ENCODE measurements around the gene CNR1.
"Not testable (repeated sequence)": the region's sequence is repeated elsewhere in the genome, so short reads cannot be mapped to it uniquely, and the experiment has no call there.

CNR1 gene

DNA sequence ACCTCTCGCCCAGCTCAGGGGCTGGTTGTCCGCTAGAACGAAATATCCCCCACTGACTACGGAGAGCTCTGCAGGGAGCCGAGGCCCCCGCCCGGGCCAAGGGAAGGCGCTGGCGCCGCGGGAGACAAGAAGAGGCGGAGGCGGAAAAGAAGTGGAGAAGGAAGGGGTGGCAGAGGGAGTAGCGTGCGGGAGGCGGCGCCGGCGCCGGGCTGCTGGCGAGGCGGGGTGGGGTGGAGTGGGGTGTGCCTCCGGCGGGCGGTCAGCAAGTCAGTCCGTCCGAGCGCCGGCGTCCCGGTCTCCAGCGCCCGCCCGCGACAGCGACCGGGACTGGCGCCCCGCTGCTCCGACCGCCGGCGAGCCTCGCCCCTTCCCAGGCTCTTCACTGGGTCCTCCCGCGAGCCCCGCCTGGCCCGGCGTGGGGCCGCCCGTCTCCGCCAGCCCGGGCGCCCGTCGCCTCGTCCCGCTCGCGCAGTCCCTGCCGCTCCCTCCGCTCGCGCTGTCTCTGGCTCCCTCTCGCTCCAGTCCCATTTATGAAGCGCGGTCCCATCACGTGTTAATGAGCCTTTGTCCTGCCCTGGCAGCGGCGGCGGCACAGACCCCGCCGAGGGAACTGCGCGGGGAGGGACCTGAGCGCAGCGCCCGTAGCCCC is at the start of gene CNR1:
Gene CNR1 (minus strand): TSS at position 504 of the 649 bp plus-strand sequence. CDS start 21,073 bp downstream, outside the sequence.
- DNase-seq, result no peak

DNA sequence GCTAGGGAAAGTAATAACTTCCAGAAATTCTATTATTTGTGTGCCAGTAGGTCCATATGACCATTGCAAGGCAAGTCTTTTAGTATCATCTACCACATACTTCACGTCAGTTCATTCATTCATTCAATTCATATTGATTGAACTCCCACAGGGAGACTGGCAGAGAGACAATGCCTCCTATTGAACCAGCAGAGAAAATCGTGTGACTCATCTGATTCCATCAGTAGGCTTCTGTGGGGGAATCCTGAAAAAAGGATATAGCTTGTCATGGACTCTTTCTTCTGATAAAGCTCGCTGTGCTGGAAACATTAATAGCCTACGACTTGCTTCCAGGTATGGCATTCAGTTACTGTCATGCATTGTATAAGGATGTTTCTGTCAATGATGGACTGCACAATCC is 45.3 kb upstream of the CNR1 start:
- DNase-seq, result no peak

DNA sequence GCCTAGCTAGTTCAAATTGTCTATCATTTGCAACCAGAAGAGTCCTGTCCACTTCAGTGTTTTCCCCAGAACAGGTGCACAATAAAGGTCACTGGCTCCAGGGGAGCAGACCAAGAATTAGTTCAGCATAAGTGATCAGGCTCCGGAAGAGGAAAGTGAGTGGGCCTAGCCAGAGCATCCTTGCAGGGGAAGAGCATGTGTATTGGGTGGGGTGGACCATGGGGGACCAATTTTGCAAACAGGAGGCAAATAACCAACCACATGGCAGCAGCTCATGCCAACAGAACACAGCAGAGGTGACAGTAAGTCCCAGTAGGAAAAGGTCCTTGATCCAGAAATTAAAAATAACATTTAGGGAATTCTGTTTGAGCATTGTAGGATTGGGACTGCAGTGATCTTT is 43.2 kb upstream of the CNR1 start:
- DNase-seq, result no peak

DNA sequence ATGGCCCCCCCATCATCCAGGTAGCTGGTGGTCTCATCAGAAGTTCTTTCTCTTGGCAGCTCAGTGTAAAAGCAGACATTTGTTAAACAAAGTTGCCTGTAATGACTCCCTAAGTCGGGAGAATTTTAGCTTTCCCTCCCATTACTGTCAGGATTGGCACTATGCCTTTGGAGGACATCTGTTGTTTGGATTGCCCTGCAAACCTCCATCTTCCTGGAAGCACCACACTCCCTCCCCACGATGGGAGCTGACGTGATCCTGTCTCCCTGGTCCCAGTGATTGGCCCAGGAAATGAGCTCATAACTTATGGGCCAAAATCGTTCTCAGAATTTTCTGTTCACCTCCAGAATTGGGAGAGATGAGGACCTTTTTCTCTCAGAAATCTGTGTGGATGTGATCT is 42.6 kb upstream of the CNR1 start:
- DNase-seq, result no peak

DNA sequence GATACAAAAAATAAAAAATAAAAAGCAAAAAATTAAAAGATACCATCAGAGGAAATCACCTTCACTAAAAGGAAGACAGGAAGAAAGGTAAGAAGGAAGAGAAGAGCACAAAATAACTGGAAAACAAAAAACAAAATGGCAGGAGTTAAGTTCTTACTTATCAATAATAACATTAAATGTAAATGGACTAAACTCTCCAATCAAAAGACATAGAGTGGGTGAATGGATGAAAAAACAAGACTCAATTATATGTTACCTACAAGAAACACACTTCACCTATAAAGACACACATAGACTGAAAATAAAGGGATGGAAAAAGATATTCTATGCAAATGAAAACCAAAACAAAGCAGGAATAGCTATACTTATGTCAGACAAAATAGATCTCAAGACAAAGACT is 35.6 kb upstream of the CNR1 start:
- DNase-seq, result not testable (repeated sequence)

DNA sequence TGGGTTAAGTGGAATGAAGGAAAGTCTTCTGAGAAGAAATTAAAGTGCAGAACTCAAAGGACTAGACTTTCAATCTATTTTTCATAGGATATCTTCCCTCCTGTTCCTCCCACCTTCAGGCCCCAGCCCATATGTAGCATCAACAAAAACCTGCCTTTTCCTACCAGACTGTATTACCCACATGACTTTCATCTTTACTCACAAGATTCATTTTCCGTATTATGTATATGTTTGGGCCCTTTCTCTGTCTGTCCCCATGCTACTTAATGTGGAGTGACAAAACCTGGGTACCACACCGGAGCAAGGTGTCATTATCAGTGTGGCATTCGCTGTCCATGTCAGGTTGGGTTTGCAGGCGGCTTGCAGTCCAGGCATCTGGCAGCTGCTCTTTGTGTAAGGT is 18.8 kb upstream of the CNR1 start:
- no peak for DNase-seq

- no peak for DNase-seq
Measured at GRCh38 chr6:88183471-88183870, 17.3 kb upstream of the CNR1 start.

- no peak for DNase-seq
Measured at GRCh38 chr6:88179692-88180091, 13.5 kb upstream of the CNR1 start.

DNA sequence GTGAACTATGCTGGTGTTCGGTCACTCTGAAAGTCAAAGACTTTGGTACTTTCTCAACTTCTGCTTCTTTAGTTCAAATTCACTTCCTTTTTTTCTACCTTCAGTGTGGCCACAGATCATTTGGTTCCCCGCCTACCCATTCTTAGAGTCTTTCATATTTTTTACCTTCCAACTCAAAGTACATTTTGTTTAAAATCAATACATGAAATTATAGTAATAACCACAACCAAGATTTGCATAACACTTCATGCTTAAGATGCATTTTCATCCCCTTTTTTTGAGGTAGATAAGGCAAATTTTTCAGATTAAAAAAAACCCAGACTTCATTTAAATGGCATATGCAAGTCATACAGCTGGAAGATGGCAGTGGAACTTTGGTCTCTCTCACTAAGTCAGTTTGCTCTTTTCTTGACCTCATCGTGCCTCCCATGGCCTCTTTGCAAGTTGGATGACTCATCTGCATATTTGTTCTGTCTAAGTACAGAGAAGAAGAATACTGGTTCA is 11.9 kb upstream of the CNR1 start:
- no peak for DNase-seq

GRCh38 chr6:88174906-88175305 is 8.8 kb upstream of the CNR1 start:
- DNase-seq, result no peak

- no peak for DNase-seq
Measured at GRCh38 chr6:88171312-88171711, 5.2 kb upstream of the CNR1 start.

DNA sequence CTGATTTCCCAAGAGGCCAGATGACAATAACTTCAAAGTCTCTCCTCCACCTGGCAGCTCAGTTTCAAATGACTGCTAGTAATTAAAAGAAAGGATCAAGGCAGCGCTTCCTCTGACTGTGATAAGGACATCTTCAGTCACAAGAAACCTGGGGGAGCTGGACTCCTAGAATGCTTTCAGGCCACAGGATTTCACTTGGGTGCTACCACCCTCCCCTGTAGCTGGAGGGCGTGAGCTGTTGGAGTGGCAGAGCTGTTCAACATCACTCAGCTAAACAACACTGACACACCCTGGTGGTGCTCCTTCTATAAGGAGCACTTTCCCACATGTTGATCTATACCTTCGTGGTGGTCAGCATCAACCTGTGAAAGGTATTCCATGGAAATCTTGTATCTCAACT is 2.2 kb upstream of the CNR1 start:
- DNase-seq, result no peak

DNA sequence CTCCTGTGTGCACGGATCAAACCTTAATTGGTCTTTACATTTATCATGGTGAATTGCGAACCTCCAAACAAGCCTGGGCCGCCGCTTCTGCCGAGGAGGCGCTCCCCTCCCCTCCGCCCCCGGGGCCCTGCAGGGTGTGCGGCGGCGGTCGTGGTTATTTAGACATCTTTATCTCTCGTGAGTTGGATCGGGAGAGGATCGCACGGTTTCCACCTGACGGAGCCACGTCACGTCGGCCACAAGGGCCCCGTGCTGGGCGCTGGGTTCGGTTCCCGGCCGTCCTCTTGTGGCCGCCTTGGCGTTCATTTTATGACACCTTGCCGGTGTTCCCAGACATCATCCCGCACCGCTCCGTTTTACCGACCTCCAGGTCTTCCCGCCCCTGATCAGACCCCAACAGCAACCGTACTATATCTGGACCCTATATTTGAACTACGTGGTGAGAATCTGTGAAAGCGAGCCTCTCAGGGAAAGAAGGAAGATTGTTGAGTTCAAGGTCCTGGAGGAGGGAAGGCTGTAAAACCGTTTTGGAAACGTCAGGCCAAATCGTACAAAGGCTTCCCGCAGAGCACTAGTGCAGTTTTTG is 1.3 kb upstream of the CNR1 start:
- DNase-seq, result no peak

DNA sequence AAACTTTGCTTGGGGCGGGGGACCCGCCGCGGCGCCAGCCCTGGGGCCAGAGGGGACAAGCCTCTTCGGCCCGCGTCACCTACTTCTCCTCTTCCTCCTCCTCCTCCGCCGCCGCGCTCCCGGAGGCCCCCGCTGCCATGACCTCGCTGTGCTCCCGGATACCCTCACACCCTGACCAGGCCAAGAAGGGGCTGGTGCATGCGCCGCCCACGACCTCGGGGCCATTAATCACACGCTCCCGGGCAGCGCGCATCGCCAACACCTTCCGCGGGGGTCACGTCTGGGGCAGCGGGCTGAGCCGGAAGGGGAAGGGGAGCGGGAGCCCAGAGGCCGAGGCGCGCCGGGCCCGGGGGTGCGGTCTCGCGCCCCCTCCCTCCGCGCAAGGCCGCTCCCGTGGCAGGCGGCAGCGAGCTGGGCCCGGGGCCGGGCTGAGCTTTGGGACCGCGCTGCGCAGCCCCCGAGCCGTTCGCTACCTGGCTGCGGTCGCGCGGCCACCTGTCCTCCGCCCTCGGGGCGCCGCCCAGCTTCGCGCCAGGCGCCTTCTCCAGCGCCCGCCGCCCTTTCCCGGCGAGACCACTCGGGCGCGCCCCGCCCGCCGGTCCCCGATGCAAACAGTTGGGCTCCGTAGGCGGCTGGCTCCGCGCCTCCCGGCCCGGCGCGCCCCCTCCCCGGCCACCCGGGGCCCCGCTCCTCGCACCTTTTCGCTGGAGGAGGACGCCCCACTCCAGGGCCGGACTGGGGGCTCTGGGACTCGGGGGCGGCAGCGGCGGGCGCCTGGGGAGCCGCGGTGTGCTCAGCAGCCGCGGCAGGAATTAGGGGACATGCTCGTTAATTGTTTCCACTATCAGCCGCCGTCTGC is 575 bp upstream of the CNR1 start:
- DNase-seq, result no peak

DNA sequence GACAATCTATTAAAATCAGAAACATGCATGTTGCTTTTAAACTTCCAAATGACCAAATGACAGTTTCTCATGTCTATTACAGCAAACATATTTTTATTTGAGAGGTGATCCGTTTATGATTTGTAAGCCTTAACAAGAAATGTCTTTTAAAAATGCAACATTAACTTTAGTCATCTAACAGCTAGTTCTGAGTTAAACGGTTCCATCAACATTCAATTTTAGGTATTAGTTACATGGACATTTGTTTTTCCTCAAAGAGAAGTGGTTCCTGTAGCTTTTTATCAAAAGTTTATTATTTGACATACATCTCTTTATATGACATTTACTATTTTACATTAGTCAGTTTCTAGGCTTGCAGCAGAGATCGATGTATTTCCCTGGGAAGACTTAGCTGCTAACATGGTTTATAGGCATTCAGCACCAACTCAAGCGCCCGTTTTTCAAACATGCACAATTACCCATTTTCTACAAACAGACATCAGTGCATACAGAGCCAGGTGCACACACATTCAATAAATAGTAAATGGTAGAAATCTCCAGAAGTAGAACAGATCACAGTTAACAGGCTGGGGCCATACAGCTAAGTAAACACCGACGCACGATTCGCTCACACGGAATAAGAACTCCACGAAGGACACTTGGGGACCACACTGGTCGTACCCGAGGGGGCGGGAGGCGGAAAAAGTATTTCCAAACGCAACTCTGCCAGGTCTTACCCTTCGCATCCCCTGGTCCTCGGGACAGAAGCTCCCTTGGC is 882 bp downstream of the CNR1 start:
- DNase-seq, result no peak

DNA sequence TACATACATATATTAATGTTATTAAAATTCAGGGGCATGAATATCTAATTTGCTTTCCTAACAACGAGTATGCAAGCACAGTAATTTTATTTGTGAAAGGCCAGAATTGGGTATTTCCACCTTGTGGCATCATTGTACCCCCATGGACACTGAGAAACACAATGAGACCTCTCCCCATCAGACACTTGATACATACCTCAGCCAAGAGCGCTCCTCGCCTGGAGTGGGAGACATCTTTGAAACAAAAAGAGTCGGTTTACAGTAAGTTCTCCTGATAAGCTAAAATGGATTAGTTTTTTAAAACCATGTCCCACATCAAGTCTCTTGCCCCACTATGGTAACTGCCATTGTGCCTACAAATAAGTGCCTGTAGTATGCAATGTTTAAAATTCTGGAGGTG is 2.1 kb downstream of the CNR1 start:
- DNase-seq, result no peak

- DNase-seq, result no peak
Measured at GRCh38 chr6:88163616-88164015, 2.5 kb downstream of the CNR1 start.

DNA sequence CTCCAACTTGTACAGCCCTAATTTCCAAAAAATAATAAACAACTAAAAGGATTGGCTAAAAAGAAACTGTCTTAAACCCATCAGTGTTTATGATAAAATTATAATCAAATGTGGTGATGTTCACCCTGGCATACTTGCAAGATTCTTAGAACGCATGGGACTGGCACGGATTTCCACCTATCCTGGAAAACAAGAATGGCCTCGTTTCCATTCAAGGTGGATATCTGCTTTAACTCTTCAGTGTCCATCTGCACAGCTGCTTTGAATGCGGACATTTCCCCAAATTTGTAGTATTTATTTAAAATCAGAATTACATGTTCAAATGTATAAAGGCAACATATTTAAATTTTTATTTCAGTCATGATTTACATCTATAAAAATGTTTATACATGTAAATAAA is 4.2 kb downstream of the CNR1 start:
- no peak for DNase-seq

DNA sequence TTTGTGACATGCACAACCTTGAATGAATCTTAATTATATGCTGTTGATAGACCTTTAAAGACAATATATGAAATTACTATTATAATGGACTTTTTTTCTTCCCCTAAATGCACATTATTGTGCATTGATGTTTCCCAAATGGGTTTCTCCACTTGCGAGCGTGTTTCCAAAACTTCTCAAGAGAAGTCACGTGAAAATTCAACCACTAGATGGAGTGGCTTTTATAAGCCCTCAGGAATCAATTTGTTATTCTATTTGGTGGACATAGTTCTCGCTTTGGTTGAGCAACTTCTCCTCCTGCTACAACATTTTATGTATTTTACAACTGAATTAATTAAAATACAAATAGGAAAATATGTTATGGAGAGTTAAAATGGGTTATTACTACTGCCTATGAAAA is 9.0 kb downstream of the CNR1 start:
- DNase-seq, result no peak

GRCh38 chr6:88145298-88145963 is 20.7 kb downstream of the CNR1 start:
- no peak for DNase-seq

DNA sequence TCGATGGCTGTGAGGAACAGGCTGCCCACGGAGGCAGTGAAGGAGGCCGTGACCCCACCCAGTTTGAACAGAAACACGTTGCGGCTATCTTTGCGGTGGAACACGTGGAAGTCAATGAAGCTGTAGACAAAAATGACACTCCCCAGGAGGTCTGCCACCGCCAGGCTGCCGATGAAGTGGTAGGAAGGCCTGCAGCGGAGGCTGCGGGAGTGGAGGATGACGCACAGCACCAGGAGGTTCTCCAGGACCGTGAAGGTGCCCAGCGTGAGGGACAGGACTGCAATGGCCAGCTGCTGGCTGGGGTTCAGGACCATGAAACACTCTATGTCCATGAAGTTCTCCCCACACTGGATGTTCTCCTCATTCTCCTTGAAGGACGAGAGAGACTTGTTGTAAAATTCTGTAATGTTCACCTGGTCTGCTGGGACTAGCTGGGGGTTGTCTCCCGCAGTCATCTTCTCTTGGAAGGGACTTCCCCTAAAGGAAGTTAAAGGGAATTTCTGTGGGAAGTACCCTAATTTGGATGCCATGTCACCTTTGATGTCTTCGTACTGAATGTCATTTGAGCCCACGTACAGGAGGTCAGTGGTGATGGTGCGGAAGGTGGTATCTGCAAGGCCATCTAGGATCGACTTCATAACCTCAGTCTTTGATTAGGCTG is 21.4 kb downstream of the CNR1 start:
- DNase-seq, result no peak

Measured in activated CD4-positive, alpha-beta T cell treated with anti-CD3 and anti-CD28 coated beads, Interleukin-2, amount 50 U/mL, for 1 hour (primary cell).